NCI-H1694 (cell line): ENCODE measurements around the gene MAGI3.
A peak's percentile ranks its signal among the peaks of the same experiment; 100 is the strongest.
"Not testable (repeated sequence)": the region's sequence is repeated elsewhere in the genome, so short reads cannot be mapped to it uniquely, and the experiment has no call there.

ENCODE experiments used
- DNase-seq: peaks from one replicate; lab custom pipeline; 2025; lab: John Stamatoyannopoulos, UW

MAGI3 gene

DNA sequence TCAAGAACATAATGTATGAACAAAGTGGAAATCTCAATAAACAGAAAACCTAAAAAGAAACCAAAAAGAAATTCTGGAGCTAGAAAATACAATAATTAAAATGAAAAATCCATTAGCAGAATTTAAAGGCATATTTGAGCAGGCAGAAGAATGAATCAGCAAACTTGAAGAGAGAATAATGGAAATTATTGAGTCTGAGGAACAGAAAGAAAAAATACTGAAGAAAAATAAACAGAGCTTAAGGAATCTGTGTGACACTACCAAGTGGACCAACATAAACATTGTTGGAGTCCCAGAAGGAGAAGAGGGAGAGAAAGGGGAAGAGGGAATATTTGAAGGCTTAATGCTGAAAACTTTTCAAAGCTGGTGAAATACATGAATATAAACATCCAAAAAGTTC, 54.5 kb downstream of the MAGI3 start:
- DNase-seq, result no peak

- DNase-seq, result no peak
These were observed 61.4 kb downstream of the MAGI3 start for GRCh38 chr1:113451710-113452109.

GRCh38 chr1:113452921-113453770, 62.8 kb downstream of the MAGI3 start:
- peak; percentile 61 for DNase-seq

- no peak for DNase-seq
These were observed 63.4 kb downstream of the MAGI3 start for GRCh38 chr1:113453771-113454083.

DNA sequence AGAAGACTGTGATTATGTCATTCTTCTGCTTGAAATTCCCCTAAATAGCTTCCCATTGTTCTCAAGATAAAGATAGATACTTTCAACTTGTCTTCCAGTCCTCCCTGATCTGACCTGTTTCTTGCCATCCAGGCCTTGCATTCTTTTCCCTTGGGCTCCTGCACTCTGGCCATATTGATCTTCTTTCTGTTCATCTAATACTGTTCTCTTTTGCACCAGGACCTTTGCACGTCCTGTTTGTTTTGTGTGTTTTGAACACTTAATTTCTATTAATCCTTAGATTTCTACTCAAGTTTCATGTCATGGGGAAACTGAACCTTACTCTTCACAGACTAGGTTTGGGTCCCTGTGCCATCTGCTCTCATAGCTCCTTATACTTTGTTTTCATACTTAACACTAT, 65.1 kb downstream of the MAGI3 start:
- DNase-seq, result no peak

GRCh38 chr1:113456967-113457366, 66.7 kb downstream of the MAGI3 start:
- DNase-seq, result no peak

DNA sequence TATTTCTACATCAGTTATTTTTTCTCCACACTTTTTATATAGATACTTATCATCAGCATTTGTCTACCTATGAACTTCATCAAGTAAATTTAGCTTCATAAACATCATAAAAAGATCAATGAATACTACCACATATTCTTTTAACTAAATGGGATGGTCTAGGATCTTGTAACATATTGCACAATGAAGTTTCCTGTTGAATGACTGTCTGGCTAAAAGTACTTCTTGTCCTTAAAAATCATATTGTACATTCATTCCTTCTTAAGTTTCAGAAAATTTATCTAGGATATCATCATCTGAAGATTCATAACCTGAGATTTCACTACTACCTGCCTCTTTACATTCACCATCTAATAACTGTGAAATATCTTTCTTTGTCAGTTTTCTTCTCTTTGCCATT, 69.0 kb downstream of the MAGI3 start:
- DNase-seq, result no peak

DNA sequence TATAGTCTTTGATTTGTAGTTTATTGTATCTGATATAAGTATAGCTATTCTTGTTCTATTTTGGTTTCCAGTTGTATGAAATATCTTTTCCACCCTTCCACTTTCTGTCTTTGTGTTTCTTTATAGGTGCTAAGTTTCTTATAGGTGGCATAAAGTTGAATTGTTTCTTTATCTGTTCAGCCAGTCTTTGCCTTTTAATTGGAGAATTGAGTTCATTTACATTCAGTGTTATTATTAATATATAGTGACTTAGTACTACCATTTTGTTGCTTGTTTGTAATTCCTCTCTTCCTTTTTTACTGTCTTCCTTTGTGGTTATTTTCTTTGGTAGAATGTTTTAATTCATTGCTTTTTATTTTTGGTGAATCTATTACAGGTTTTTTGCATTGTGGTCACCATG, 77.7 kb downstream of the MAGI3 start:
- no peak for DNase-seq

DNA sequence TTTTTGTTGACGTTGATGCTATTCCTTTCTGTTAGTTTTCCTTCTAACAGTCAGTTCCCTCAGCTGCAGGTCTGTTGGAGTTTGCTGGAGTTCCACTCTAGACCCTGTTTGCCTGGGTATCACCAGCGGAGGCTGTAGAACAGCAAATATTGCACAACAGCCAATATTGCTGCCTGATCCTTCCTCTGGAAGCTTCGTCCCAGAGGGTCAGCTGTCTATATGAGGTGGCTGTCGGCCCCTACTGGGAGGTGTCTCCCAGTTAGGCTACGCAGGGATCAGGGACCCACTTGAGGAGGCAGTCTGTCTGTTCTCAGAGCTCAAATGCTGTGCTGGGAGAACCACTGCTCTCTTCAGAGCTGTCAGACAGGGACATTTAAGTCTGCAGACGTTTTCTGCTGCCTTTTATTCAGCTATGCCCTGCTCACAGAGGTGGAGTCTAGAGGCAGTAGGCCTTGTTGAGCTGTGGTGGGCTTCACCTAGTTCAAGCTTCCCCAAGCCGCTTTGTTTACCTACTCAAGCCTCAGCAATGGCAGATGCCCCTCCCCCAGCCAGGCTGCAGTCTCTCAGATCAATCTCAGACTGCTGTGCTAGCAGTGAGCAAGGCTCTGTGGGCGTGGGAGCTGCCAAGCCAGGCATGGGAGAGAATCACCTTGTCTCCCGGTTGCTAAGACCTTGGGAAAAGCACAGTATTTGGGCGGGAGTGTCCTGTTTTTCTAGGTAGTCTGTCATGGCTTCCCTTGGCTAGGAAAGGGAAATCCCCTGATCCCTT, 88.3 kb downstream of the MAGI3 start:
- not testable (repeated sequence) for DNase-seq

- no peak for DNase-seq
These were observed 89.7 kb downstream of the MAGI3 start for GRCh38 chr1:113479713-113480676.

DNA sequence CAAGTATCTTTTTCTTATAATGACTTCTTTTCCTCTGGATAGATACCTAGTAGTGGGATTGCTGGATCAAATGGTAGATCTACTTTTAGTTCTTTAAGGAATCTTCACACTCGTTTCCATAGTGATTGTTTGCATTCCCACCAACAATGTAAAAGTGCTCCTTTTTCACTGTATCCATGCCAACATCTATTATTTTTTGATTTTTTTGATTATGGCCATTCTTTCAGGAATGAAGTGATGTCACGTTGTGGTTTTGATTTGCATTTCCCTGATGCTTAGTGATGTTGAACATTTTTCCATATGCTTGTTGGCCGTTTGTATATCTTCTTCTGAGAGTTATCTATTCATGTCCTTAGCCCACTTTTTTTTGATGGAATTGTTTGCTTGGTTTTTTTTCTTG, 94.8 kb downstream of the MAGI3 start:
- DNase-seq, result not testable (repeated sequence)

- DNase-seq, result no peak
These were observed 98.4 kb downstream of the MAGI3 start for GRCh38 chr1:113488576-113489177.

DNA sequence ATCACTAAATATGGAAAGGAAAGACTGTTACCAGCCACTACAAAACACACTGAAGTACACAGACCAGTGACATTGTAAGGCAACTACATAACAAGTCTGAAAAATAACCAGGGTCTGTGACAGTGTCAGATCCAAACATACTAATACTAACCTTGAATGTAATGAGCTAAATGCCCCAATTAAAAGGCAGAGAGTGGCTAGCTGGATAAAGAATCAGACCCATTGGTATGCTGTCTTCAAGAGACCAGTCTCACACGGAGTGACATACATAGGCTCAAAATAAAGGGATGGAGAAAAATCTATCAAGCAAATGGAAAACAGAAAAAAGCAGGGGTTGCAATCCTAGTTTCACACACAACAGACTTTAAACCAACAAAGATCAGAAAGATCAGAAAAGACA, 100.1 kb downstream of the MAGI3 start:
- DNase-seq, result no peak

GRCh38 chr1:113493533-113493932, 103.2 kb downstream of the MAGI3 start:
- no peak for DNase-seq

DNA sequence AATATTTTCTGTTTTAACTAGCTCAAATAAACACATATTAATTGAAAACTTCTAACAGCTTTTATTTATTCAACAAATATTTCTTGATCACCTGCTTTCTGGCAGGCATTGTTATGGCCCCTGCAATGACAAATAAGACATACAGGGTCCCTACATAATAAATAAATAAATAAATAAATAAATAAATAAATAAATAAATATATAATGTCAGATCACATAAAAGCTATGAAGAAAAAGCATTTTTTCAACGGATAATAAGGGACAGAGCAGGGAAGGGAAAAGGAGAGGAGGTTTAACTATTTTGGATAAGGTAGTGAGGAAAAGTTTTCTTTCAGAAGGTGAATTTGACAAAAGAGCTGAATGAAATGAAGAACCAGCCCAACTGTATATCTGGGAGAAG, 115.0 kb downstream of the MAGI3 start:
- DNase-seq, result no peak

DNA sequence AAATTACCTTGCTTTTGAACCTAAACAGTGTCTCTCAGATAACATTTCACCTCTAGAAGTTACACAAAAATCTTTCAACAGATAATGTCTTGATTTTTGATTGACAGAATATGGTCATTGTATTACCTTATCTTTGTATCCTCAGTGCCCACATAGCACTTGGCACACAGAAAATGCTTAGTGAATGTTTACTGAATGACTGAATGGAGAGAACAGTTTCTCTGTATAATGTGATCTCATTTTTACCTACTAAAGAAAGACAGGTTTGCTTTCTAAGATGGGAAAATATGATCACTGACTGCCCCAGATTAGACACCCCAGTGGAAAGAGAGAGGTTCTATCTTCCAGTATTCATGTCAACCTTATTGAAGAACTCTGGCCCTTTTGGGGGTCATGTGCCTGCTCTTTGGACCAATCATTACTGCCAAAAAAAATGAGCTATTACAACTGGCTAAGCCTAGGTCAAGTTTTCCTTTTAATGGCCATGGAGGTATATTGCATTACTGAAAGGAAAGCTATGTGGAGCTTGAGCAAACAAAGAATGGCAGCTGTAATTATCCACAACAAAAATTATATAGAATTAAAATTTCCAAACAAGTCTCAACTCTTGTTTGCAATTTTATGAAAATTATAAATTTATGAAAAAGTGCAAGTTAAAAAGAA, 117.4 kb downstream of the MAGI3 start:
- no peak for DNase-seq

DNA sequence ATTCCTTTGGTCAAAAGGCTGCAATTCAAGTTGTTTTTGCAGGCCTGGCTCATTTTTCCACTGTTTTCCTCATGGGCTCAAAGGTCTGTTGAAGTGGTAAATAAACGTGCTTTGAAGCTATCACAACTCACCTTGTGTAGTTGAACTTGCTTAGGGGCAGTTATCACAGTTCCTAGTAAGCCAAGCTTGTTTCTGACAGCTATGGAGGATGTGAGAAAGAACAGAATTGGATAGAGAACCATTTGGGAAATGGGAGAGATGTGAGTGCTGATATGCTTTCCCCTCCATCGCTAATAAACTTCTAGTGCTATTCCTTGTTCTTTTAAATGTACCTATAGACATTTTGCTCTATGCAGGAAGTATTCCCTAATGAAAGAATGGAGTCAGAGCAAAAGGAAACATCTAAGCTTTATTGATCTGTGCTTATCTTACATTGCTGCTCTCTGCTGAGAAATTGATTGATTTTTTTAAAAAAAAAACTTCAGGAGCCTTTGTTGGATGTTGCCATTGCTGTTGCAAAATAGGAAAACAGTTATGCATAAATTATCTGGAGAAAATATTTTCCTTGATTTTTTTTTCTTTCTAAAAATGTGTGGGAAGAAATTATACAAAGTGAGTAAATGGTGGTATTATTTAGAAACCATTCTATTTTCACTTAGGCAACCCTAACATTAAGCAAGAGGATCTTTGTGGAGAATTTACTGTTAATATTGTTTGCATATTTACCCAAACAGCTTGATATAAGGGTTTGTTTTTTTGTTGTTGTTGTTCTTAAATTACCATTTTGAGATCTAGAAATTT, 118.2 kb downstream of the MAGI3 start:
- DNase-seq, result no peak

GRCh38 chr1:113509766-113510165, 119.5 kb downstream of the MAGI3 start:
- DNase-seq, result not testable (repeated sequence)

GRCh38 chr1:113511269-113511668, 121.0 kb downstream of the MAGI3 start:
- DNase-seq, result no peak

- DNase-seq, result no peak
These were observed 125.2 kb downstream of the MAGI3 start for GRCh38 chr1:113515498-113515897.

GRCh38 chr1:113517346-113517745, 127.0 kb downstream of the MAGI3 start:
- DNase-seq, result no peak
